HG02884 (cell line): Measurements from ENCODE around the gene TXNIP.

ENCODE experiments used
- ATAC-seq: cut with Tn5 transposase; IDR thresholded peaks from one replicate; pipeline ENCODE4 v1.9.1; 2021; ENCODE audit warnings: mild to moderate bottlenecking, moderate library complexity; ENCODE audit not compliant: unreplicated experiment

Gene TXNIP

GRCh38 chr1:145986551-145986950, 9.8 kb downstream of the TXNIP start:
- ATAC-seq, result no peak

- ATAC-seq, result no peak
These were observed 10.6 kb downstream of the TXNIP start for GRCh38 chr1:145985502-145986439.

GRCh38 chr1:145985129-145985501, 11.3 kb downstream of the TXNIP start:
- ATAC-seq, result no peak

GRCh38 chr1:145983960-145984830, 12.2 kb downstream of the TXNIP start:
- no peak for ATAC-seq

GRCh38 chr1:145983206-145983675, 13.1 kb downstream of the TXNIP start:
- no peak for ATAC-seq

- no peak for ATAC-seq
These were observed 14.2 kb downstream of the TXNIP start for GRCh38 chr1:145982010-145982723.

GRCh38 chr1:145980457-145980994, 15.9 kb downstream of the TXNIP start:
- ATAC-seq, result no peak

- ATAC-seq, result no peak
These were observed 16.5 kb downstream of the TXNIP start for GRCh38 chr1:145979746-145980456.

- peak; percentile 87 for ATAC-seq
These were observed 17.3 kb downstream of the TXNIP start for GRCh38 chr1:145978854-145979745.

GRCh38 chr1:145978471-145978853, 17.9 kb downstream of the TXNIP start:
- ATAC-seq, result no peak

GRCh38 chr1:145977486-145978470, 18.6 kb downstream of the TXNIP start:
- ATAC-seq, result no peak

GRCh38 chr1:145977016-145977415, 19.4 kb downstream of the TXNIP start:
- ATAC-seq, result no peak

- no peak for ATAC-seq
These were observed 21.2 kb downstream of the TXNIP start for GRCh38 chr1:145975216-145975615.

GRCh38 chr1:145974721-145975120, 21.7 kb downstream of the TXNIP start:
- ATAC-seq, result no peak

- ATAC-seq, result no peak
These were observed 23.8 kb downstream of the TXNIP start for GRCh38 chr1:145972580-145972979.

GRCh38 chr1:145967288-145967687, 29.1 kb downstream of the TXNIP start:
- ATAC-seq, result no peak

- ATAC-seq, result no peak
These were observed 31.1 kb downstream of the TXNIP start for GRCh38 chr1:145965119-145965744.
